GM18507 (cell line): ENCODE results near the gene C10orf90.

Experiments used
- DNase-seq: peaks from one replicate; pipeline ENCODE4 v3.0.0; 2011; ENCODE audit warnings: low read depth; ENCODE audit not compliant: insufficient read length; ENCODE audit errors: extremely low spot score
- FAIRE-seq: peaks from 2 replicates; lab custom pipeline; 2011; peaks lifted over from hg19 to GRCh38; lab: Jason Lieb, UNC

C10orf90 gene

DNA sequence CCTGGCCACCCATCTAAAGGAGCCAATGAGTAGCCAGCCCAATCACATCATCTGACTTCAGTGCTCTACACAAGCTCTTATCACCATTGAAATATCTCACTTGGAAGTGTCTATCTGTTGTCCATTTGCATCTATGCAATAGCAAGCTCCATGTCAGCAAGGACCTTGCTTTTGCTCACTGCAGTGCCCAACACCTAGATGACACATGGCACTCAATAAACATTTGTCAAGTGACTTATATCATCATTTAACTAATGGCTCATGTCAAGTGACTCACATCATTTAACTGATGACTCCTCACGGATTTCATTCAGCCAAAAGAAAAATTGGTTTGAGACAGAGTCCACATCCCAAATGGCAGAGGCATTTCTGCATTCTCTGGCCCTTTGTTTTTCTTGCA lies 189.3 kb downstream of the C10orf90 start:
- DNase-seq (no peak), FAIRE-seq (no peak)

DNA sequence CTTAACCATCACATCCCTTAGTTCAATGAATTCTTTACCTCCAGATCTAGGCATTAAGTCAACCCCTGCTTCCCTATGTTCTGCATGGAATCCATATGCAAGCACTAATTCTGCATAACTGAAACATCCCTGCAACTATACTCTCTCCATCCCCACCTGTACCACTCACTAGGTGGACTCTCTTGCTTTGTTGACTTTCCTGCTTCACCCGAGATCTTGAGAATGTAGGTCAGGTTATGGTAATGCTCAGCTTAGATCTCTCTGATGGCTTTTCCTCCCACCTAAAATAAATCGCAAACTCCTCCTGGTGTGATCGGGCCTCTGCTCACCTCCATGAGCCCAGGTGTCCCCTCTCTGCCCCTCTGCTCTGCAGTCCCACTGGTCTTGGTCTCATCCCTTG lies 189.8 kb downstream of the C10orf90 start:
- DNase-seq (no peak), FAIRE-seq (no peak)

DNA sequence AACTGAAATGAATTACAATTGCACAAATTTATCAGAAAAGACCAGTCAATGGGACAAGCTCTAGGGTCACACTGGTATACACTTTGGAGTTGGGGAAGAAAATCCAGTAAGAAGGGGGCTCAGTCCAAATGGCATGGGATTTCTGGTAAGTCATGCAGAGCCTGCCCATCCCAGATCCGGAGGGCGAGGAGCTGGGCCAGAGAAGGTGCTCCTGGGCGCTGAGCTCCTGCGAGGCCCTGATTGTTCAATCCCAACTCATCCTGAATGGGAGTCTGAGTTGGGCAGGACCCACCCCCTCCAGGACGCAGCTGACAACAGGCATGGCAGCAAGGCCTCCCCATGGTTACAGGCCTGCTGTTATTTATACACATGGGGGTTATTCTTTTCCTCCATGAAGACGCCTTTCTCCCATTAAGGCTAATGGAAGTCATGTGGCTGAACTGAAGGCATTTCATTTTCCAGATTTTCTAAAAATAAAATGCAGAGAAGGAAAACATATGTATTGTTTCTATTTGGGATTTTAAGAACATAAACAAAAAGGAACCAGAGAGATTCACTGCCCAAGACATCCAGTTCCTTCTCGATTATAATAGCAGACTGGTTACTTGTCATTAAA lies 191.1 kb downstream of the C10orf90 start:
- FAIRE-seq (no peak), DNase-seq (no peak)

DNA sequence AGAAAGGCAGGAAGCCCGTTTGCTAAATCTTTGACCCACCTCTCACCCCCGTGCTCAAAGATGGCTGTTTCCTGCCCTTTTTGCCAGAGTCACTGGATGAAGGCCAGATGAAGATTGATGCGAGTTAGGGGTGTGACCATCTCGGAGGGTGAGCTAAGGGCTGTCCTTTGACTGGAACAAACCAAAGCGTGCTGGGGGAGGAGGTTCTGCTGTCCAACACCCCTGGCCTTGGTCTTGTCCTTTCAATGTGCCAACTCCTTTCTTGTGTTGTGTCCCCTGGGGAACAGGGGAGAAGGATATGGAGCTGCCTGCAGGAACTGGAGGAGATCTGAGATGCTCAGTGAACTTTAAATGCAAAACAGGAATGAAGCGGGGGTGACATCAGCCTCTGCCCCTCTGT lies 191.9 kb downstream of the C10orf90 start:
- no peak for FAIRE-seq

DNA sequence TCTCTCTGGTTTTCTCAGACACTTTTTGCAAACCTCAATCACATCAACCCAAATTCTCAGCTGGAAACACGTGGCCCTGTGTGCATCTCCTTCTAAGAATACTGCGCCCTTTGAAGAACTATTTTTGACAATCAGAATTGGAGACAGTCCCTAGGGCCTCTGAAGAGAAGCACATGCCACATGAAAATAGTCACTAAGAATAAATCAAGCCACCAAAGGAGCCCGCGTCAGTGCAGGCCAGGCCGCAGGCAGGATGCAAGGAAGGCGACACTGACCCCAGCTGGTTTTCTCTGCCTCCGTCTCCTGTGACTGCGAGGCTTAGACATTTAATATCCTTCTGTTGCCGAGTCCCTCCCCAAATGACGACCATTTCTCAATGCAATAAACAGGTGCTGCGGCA lies 194.2 kb downstream of the C10orf90 start:
- FAIRE-seq, result no peak
- DNase-seq, result no peak

More for the DNA sequence above, 191.9 kb downstream of the C10orf90 start:
- DNase-seq, result no peak

DNA sequence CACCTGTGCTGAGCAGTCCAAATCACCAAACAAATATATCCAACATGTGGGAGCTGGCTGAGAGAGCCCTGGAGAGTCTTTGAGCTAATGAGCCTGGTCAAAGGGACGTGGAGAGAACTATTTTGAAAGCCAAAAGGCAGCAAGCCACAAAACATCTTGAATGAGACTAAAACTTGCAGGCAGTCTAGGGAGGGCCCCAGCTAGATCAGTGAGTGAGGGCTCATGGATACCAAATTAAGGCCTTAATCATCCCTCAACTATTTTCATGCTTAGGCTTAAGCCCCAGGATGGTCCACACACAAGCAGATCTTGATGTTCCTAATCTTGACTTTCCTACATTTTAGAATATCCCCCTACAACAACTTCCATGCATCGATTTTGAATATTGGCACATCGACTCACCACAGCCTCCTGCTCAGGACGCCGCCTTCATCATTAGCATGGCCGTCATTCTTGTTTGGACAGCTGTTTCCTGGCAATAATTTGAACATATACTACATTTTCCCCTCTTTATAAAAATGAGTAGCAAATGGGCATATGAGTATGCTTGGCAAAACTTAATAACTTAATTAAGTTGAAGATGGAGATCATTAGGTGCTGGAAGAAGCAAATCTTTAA lies 195.3 kb downstream of the C10orf90 start:
- FAIRE-seq (no peak), DNase-seq (no peak)

DNA sequence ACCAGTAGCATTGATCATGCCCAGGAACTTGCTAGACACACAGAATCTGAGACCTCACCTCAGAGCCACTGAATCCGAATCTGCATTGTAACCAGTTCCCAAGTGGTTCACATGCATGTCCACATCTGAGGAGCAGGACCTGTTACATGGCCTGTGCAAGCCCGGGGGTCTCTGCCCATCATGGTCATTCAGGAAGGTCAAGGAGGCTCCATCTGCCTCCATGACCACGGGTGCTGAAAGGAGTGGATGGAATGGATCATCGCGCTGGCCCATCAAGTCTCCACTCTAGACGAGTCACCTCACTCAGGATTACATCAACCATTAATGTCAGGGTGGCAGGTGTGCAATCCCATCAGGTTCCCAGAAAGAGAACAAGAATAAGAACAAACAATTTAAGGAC lies 196.5 kb downstream of the C10orf90 start:
- DNase-seq (no peak), FAIRE-seq (no peak)

DNA sequence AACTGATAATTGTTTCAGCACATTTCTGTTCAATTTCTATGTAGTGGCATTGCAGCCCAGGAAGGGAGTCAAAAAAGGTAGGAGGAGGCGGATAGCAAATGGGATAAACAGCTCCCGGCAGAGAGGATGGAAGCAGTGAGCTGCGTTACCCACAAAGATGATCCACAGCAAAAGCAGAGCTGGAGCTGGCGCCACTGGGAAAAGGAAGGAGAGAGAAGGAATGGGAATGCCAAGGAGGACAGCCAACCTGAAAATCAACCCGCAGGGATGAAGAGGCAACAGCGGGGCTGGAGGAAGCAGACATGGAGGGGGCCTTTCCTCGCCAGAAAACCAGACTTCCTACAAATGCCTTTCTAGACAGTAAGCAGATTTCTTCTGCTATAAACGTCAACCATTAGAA lies 199.5 kb downstream of the C10orf90 start:
- DNase-seq (no peak), FAIRE-seq (no peak)

DNA sequence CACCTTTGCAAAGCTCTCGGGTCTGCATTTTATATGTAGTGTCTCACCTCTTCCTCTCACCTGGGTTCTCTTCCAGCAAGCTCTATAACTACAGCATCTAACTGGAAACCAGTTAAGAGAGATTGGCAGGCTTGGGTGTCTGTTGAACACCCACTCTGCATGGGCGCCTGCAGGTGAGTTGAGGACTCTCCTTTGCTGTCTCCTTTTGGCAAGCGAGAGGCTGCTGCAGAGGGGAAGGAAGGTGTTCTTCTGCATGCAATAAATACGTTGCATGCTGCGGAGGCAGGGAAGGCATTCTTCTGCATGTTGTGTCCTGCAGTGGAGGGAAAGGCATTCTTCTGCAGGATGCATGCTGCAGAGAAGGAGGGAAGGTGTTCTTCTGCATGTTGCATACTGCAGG lies 200.8 kb downstream of the C10orf90 start:
- FAIRE-seq, result no peak

DNA sequence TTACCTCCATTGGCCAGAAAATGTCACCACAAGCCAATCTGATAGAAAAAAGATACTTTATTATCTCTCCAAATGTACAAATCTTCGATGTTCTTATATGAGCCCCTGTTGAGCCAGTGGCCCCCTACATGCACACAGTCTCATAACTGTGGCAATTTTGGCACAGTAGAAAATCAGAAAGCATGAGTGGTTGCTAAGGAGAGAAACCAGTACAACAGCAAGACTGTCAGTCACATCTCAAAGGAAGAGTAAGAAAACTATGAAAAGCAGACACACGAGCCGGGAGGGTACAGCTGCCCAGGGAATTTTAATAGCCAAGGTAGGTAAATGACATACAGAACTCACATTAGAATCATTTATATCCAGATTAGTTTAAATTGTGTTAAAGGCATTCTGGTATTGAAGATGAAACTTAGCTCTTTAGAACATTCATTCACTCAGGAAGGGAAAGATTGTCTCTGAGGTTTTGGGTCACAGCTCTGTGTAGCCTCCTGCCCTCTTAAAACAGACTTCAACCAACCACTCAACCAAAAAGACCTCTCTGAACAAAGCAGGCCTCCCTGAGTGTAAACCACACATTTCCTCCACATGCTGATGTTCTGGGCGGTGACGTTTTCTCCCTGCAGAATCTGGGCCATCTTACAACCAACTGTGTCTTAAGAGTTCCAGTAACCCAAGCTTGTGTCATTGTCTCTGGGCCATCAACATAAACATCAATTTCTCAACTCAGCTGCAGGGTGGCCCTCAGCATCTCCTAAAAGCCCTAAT lies 201.4 kb downstream of the C10orf90 start:
- no peak for DNase-seq
- FAIRE-seq, result no peak

More for the DNA sequence above, 200.8 kb downstream of the C10orf90 start:
- DNase-seq, result no peak

DNA sequence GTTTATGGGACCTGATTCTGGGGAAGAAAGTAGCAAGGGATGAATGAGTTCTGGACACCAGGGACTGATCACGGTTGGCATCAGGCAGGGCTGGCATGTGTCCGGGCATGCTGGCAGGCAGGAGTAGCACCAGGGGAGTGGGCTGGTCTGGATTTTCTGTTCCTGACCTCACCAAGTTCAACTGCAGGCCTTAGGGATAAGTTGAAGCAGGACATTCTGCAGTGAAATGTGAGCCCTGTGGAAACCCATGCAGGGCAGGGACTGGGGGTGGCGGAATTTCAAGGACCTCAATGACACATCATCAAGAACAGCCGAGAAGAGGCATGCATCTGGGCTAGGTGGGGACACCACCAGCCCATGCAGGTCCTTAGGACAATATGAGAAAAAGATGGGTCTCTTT lies 202.0 kb downstream of the C10orf90 start:
- no peak for FAIRE-seq
- no peak for DNase-seq

DNA sequence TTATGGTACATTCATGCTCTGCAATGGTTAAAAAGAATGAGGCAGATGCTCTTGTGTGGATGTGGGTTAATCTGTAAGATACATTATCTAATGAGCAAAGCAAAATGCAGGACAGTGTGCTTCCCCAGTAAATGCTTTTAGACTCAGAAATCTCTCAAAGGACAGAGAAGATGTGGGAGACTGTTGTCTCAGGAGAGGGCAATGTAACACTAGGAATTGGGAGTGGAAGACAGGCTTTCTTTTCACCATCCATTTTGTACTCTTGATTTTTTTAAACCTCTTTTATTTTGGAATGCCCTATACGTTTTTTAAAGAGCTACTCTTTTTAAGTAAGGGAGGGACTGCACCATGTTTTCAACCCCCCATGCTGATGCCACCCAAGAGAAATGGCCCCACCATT lies 204.7 kb downstream of the C10orf90 start:
- no peak for FAIRE-seq

DNA sequence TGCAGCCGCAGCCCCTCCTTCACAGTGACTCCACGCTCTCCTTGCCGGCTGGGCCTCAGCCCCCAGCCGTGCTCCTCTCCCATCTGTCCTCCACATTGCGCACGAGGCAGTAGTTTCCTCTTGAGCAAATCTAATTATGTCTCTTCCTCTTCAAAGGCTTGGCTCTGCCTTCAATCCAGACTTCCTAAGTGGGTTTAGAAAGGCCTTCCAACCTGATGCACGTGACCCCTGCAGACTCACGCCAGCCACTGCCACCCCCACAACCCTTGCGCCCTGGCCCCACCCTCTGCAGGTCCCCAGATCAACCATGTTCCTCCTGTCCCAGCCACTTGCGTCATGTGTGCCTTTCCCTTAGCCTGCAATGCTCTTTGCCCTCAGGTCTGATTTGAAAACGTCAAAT lies 207.2 kb downstream of the C10orf90 start:
- DNase-seq, result no peak
- no peak for FAIRE-seq

More for the DNA sequence above, 204.7 kb downstream of the C10orf90 start:
- no peak for DNase-seq

DNA sequence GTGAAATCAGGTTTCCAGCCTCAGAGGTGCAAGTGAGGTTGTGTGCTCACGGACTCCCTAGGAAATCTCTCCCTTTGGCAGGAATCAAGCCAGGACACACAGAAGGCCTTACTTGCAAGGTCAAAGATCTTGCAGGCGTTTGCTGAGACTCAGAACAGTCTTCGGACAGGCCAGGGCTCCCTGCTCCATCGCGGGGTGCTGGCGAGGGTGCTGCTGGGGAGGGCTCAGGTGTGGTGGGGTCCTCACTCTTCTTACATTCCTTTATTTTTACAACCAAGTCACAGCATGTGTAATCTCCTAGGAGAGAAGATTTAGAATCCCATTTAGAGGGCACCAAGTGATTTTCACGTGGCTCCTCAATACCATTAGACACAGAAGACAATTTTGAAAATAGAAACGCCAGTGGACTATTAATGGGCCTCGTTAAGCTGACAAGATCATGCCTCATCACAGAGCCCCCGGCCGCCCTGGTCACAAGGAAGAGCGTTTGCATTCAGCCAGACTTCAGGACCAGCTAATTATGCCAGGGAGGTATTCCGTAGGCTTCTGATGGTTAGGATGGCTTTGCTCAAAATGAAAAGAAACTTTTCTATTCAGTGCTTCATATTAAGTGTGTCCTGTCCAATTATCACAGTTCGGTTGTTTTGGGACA lies 209.1 kb downstream of the C10orf90 start:
- DNase-seq, result no peak
- no peak for FAIRE-seq

DNA sequence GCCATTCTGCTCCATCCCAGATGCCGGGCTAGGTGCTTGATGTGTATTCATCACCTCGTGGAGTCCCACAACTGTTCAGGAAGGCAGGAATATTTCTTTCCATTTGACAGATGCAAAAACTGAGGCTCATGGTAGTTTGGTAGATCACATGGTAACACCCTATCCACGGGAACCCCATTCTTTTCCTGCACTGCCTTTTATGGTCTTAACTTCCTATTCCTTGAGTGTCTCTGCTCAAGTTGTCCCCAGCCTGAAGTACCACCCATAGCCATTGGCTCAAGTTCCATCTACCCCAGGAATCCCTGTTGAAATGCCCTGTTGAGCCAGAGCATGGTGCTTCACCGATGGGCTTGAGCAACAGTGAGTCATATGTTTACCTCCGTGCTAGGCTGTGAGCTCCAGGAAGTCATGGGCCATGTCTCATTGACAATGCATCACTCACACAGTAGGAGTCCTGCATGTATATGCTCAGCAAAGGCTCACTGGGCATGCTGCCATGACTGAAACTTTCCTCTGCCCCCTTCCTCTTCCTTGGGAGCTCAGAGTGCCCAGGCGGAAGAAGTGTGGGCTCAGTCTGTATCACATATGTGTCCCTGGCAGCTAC lies 210.5 kb downstream of the C10orf90 start:
- FAIRE-seq, result no peak

DNA sequence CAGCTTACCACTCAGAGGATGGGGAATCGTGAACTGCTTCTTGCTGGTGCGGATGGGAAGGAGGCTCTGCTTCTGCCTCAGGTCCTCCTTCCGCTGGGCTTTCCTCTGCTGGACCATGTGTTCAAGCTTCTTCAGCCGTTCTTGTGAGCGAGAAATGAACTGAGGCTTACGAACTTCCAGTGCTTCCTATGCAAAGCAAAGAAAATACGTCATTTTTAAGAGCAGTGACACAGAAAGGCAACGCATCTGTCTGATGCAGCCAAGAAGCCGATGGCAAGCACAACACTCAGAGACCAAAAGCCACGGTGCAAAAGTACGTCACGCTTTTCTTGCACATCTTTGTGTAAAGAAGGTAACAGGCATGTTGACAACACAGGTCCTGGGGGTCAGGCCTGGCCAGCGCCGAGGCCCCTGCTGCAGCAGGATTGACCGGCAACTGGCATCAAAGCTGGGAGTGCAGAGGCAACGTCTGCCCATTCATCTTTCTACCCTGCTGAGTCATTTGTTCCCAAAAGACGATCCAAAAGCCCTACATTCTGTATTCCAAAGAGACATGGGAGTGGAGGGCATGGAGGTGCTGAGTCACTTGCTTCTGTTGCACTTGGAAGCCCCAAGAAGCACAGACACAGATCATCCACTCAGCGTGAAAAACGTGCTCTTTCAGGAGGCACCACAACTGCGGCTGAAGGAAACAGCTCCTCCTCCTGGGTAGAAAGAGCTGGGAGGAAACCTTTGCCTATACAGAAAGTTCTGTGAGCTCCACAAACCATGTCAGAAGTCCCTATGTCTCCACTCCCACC lies 211.3 kb downstream of the C10orf90 start:
- no peak for FAIRE-seq

More for the DNA sequence above, 210.5 kb downstream of the C10orf90 start:
- no peak for DNase-seq

DNA sequence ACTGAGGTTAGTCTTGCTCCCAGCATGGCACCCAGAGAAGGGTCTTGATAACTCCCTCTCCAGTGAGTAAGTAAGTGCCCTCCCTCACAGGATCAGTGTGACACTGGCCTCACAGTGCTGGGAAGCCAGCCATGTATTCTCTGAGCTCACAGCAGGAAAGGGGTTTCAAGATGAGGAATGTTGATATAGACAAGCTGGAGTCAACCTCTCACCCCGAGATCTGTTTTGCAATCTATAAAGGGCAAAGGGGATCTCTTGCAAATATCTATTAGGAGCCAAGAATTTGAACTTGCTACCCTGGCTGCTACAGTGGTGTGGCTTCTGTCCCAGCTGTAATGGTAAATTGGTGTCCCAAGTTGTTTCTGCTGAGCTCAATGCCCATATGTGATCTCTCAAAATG lies 212.0 kb downstream of the C10orf90 start:
- DNase-seq, result no peak
- no peak for FAIRE-seq

More for the DNA sequence above, 211.3 kb downstream of the C10orf90 start:
- DNase-seq, result no peak

DNA sequence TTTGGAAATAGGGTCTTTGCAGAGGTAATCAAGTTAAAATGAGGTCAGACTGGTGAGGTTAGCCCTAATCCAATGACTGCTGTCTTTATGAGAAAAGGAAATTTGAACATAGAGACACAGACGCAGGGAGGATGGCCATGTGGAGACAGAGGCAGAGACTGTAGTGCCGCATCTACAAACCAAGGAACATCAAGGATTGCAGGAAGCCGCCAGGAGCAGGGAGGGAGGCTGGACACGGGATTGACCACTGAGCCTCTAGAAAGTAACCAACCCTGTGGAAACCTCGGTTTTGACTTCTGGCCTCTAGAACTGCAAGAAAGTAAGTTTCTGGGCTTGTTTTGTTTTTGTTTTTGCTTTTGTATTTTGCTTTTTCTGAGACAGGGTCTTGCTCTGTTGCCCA lies 213.9 kb downstream of the C10orf90 start:
- no peak for FAIRE-seq

DNA sequence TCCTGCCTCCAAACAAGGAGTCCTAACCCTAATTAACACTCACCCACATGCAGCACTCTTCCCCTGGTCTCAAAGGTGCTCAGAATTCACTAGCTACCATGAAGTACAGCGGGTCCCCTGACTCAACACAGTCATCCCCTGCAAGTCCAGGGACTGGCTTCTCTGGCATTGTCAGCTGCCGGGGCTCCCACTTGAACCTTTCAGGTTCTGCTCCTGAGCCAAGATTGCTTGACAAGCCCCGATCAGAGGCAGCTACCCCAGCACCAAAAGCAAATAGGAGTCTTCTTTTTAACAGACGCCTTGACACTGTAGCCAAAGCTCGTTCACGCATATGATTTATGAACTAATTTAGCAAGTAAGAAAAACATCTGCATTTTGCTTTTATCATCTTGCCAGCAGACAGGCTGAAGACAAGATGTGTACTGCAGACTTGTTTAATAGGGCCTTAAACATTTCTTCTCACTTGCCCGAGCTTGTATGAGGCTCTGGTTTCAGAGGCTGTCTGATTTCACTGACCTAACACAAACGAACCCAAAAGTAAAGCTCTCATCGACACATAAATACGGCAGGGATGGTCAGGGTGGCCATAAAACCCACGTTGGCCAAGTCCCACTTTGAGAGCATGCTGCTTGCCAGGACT lies 214.6 kb downstream of the C10orf90 start:
- FAIRE-seq (no peak), DNase-seq (no peak)

More for the DNA sequence above, 213.9 kb downstream of the C10orf90 start:
- no peak for DNase-seq
